H9 (cell line): ENCODE data around the gene CCR2. TPM values are rescaled to one million over a fixed set of nuclear protein-coding genes. Genes with fewer than 3 reads are reported as not detected.

ENCODE experiments used
- DNase-seq: peaks from one replicate; pipeline ENCODE4 v3.0.0-alpha.2; 2017
- H2AFZ ChIP-seq: one replicate; pipeline ENCODE4 v1.6.1; 2013; ENCODE audit warnings: mild to moderate bottlenecking, low read length, control low read depth, moderate library complexity
- H2AK5ac ChIP-seq: 2 replicates; pipeline ENCODE4 v1.6.1; 2013; ENCODE audit warnings: low read length, control low read depth, mixed read lengths; ENCODE audit not compliant: insufficient read length
- H2BK120ac ChIP-seq: one replicate; pipeline ENCODE4 v1.6.1; 2013; ENCODE audit warnings: low read depth, mild to moderate bottlenecking, low read length, control low read depth, inconsistent platforms; ENCODE audit not compliant: poor library complexity, severe bottlenecking
- H2BK12ac ChIP-seq: 2 replicates; pipeline ENCODE4 v1.6.1; 2013; ENCODE audit warnings: low read length, control low read depth, mixed read lengths, low read depth; ENCODE audit not compliant: insufficient read length
- H2BK15ac ChIP-seq: 2 replicates; pipeline ENCODE4 v1.6.1; 2013; ENCODE audit warnings: low read depth, low read length, control low read depth
- H2BK20ac ChIP-seq: one replicate; pipeline ENCODE4 v1.6.1; 2013; ENCODE audit warnings: low read depth, mild to moderate bottlenecking, low read length, control low read depth, inconsistent platforms; ENCODE audit not compliant: poor library complexity, severe bottlenecking
- H2BK5ac ChIP-seq: 2 replicates; pipeline ENCODE4 v1.6.1; 2013; ENCODE audit warnings: low read length, control low read depth, mixed read lengths; ENCODE audit not compliant: insufficient read length
- H3K14ac ChIP-seq: 2 replicates; pipeline ENCODE4 v1.6.1; 2013; ENCODE audit warnings: low read length, control low read depth; ENCODE audit not compliant: insufficient read depth
- H3K18ac ChIP-seq: 2 replicates; pipeline ENCODE4 v1.6.1; 2013; ENCODE audit warnings: low read depth, mild to moderate bottlenecking, mixed read lengths, low read length, control low read depth; ENCODE audit not compliant: insufficient read length
- H3K23ac ChIP-seq: 2 replicates; pipeline ENCODE4 v1.6.1; 2013; ENCODE audit warnings: low read length, control low read depth, mixed read lengths, low read depth; ENCODE audit not compliant: insufficient read length
- H3K23me2 ChIP-seq: 2 replicates; pipeline ENCODE4 v1.6.1; 2013; ENCODE audit warnings: low read depth, mild to moderate bottlenecking, mixed read lengths, low read length, control low read depth; ENCODE audit not compliant: insufficient read length, poor library complexity, severe bottlenecking
- H3K27ac ChIP-seq: 2 replicates; pipeline ENCODE4 v1.5.1; 2013; ENCODE audit warnings: low read length, control low read depth, mixed read lengths, low read depth; ENCODE audit not compliant: insufficient read length
- H3K27me3 ChIP-seq: 2 replicates; pipeline ENCODE4 v1.6.1; 2013; ENCODE audit warnings: low read length, control low read depth, inconsistent platforms; ENCODE audit not compliant: insufficient read depth
- H3K4ac ChIP-seq: 2 replicates; pipeline ENCODE4 v1.6.1; 2013; ENCODE audit warnings: low read depth, mild to moderate bottlenecking, control low read depth, inconsistent platforms, low read length, moderate library complexity
- H3K4me1 ChIP-seq: 2 replicates; pipeline ENCODE4 v1.6.1; 2013; ENCODE audit warnings: low read length, control low read depth, inconsistent platforms; ENCODE audit not compliant: insufficient read depth
- H3K4me2 ChIP-seq: 2 replicates; pipeline ENCODE4 v1.6.1; 2013; ENCODE audit warnings: low read length, control low read depth, mixed read lengths; ENCODE audit not compliant: insufficient read length, insufficient read depth
- H3K56ac ChIP-seq: 2 replicates; pipeline ENCODE4 v1.6.1; 2013; ENCODE audit warnings: low read depth, mild to moderate bottlenecking, mixed read lengths, low read length, control low read depth; ENCODE audit not compliant: insufficient read length
- H3K79me1 ChIP-seq: 2 replicates; pipeline ENCODE4 v1.6.1; 2013; ENCODE audit warnings: low read depth, mild to moderate bottlenecking, moderate library complexity, low read length, control low read depth, inconsistent platforms; ENCODE audit not compliant: insufficient read depth, poor library complexity, severe bottlenecking
- H3K79me2 ChIP-seq: 2 replicates; pipeline ENCODE4 v1.6.1; 2013; ENCODE audit warnings: low read length, control low read depth, inconsistent platforms; ENCODE audit not compliant: insufficient read depth
- H3K9ac ChIP-seq: 2 replicates; pipeline ENCODE4 v1.6.1; 2013; ENCODE audit warnings: low read length, control low read depth, mixed read lengths; ENCODE audit not compliant: insufficient read length; ENCODE audit errors: extremely low read depth
- H3K9me3 ChIP-seq: one replicate; pipeline ENCODE4 v1.6.1; 2013; ENCODE audit warnings: low read depth, low read length, inconsistent platforms; ENCODE audit not compliant: control insufficient read depth
- H3T11ph ChIP-seq: one replicate; pipeline ENCODE4 v1.6.1; 2013; ENCODE audit warnings: mild to moderate bottlenecking, low read length, control low read depth, inconsistent platforms
- H4K20me1 ChIP-seq: one replicate; pipeline ENCODE4 v1.6.1; 2013; ENCODE audit not compliant: control insufficient read depth, insufficient read length, insufficient read depth
- H4K5ac ChIP-seq: 2 replicates; pipeline ENCODE4 v1.6.1; 2013; ENCODE audit warnings: low read depth, mild to moderate bottlenecking, mixed read lengths, low read length, control low read depth; ENCODE audit not compliant: insufficient read length
- H4K8ac ChIP-seq: replicated peaks from 2 replicates; pipeline ENCODE4 v1.6.1; 2013; ENCODE audit warnings: low read length, control low read depth, mixed read lengths, low read depth; ENCODE audit not compliant: insufficient read length
- H4K91ac ChIP-seq: 2 replicates; pipeline ENCODE4 v1.6.1; 2013; ENCODE audit warnings: low read depth, mild to moderate bottlenecking, moderate library complexity, mixed read lengths, low read length, control low read depth; ENCODE audit not compliant: insufficient read length
- H3K27ac Mint-ChIP-seq, 3 experiments: 2 replicates in 2 of 3; 3 replicates in 1 of 3; pipeline ENCODE4 v1.8.0; 2020 to 2021; ENCODE audit warnings: mixed read lengths in 3 of 3, mild to moderate bottlenecking in 1 of 3, moderate library complexity in 1 of 3
- H3K27me3 Mint-ChIP-seq: 2 replicates; pipeline ENCODE4 v1.8.0; 2021; ENCODE audit warnings: low read depth, mild to moderate bottlenecking, moderate library complexity, mixed read lengths
- H3K36me3 Mint-ChIP-seq, 3 experiments: 2 replicates in 2 of 3; 3 replicates in 1 of 3; pipeline ENCODE4 v1.8.0; 2020 to 2021; ENCODE audit warnings: low read depth in 3 of 3, mixed read lengths in 3 of 3; ENCODE audit not compliant: insufficient read depth in 1 of 3
- H3K4me1 Mint-ChIP-seq, 2 experiments: 2 replicates each; pipeline ENCODE4 v1.8.0; 2020; ENCODE audit warnings: mixed read lengths in 2 of 2
- H3K4me3 Mint-ChIP-seq, 2 experiments: 2 replicates in 1 of 2; 3 replicates in 1 of 2; pipeline ENCODE4 v1.8.0; 2020 to 2021; ENCODE audit warnings: mild to moderate bottlenecking in 2 of 2, mixed read lengths in 2 of 2, moderate library complexity in 1 of 2
- H3K9me3 Mint-ChIP-seq, 2 experiments: 2 replicates in 1 of 2; 3 replicates in 1 of 2; pipeline ENCODE4 v1.8.0; 2020; ENCODE audit warnings: mild to moderate bottlenecking in 2 of 2, mixed read lengths in 2 of 2, moderate library complexity in 1 of 2
- WGBS: extraction: QIAGEN DNeasy Blood & Tissue Kit; methylation state at CpG from one replicate; pipeline ENCODE4 v1.1.7; 2013; ENCODE audit warnings: missing lambda C conversion rate, low lambda C conversion rate, mixed read lengths; ENCODE audit not compliant: insufficient read length; ENCODE audit errors: extremely low coverage; 5-methylcytosine and 5-hydroxymethylcytosine counted together
- total RNA-seq: library from RNA; stranded (reverse); gene quantifications from 2 replicates; pipeline ENCODE4 v1.2.1, GENCODE V29; 2021
- TF ChIP-seq, protein P1 (sequence below): fragments of 200-600 bp; sonication (generic); conservative IDR thresholded peaks from 3 replicates; pipeline ENCODE4 v1.8.0; 2021; ENCODE audit warnings: antibody characterized with exemption, mild to moderate bottlenecking

CCR2 gene
- total RNA-seq, 1 experiment from 2014 or later = not detected

DNA sequence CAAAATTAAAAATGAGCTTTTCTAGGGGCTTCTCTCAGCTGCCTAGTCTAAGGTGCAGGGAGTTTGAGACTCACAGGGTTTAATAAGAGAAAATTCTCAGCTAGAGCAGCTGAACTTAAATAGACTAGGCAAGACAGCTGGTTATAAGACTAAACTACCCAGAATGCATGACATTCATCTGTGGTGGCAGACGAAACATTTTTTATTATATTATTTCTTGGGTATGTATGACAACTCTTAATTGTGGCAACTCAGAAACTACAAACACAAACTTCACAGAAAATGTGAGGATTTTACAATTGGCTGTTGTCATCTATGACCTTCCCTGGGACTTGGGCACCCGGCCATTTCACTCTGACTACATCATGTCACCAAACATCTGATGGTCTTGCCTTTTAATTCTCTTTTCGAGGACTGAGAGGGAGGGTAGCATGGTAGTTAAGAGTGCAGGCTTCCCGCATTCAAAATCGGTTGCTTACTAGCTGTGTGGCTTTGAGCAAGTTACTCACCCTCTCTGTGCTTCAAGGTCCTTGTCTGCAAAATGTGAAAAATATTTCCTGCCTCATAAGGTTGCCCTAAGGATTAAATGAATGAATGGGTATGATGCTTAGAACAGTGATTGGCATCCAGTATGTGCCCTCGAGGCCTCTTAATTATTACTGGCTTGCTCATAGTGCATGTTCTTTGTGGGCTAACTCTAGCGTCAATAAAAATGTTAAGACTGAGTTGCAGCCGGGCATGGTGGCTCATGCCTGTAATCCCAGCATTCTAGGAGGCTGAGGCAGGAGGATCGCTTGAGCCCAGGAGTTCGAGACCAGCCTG lies 17.8 kb downstream of the CCR2 start:
- H4K91ac ChIP-seq = no peak overlapping the region
- peaks cover 2% of the 10 kb centered on the region for H3K23me2 ChIP-seq
- H3K27ac ChIP-seq = no peak overlapping the region
- no peak overlapping the region for H2AK5ac ChIP-seq
- H3K9me3 ChIP-seq = no peaks in the 10 kb centered on the region
- no peak overlapping the region for H2BK12ac ChIP-seq
- no CpG with 5 or more reads among the region's 10 CpGs for WGBS
- H2BK15ac ChIP-seq = no peak overlapping the region
- H3K4me1 ChIP-seq = peaks cover 4% of the 10 kb centered on the region
- Mint-ChIP-seq H3K4me3 (no peak overlapping the region), H3K36me3 (no peaks in the 10 kb centered on the region), H3K4me1 (peaks cover 10 to 13% of the 10 kb centered on the region in 2 experiments), H3K27ac (no peak overlapping the region), H3K27me3 (peaks cover 20% of the 10 kb centered on the region), H3K9me3 (no peaks in the 10 kb centered on the region)
- H2BK120ac ChIP-seq = no peak overlapping the region
- H3K79me2 ChIP-seq = no peaks in the 10 kb centered on the region
- H2BK20ac ChIP-seq = no peak overlapping the region
- no peak overlapping the region for H3T11ph ChIP-seq
- no peak overlapping the region for H3K4me2 ChIP-seq
- H3K79me1 ChIP-seq = no peaks in the 10 kb centered on the region
- H3K9ac ChIP-seq = no peak overlapping the region
- no peak overlapping the region for H3K4ac ChIP-seq
- no peak for DNase-seq
- H3K27me3 ChIP-seq = no peaks in the 10 kb centered on the region
- H3K18ac ChIP-seq = no peak overlapping the region
- H3K23ac ChIP-seq = no peak overlapping the region
- no peak overlapping the region for H2AFZ ChIP-seq
- H3K56ac ChIP-seq = no peak overlapping the region
- TF ChIP-seq, protein P1, sequence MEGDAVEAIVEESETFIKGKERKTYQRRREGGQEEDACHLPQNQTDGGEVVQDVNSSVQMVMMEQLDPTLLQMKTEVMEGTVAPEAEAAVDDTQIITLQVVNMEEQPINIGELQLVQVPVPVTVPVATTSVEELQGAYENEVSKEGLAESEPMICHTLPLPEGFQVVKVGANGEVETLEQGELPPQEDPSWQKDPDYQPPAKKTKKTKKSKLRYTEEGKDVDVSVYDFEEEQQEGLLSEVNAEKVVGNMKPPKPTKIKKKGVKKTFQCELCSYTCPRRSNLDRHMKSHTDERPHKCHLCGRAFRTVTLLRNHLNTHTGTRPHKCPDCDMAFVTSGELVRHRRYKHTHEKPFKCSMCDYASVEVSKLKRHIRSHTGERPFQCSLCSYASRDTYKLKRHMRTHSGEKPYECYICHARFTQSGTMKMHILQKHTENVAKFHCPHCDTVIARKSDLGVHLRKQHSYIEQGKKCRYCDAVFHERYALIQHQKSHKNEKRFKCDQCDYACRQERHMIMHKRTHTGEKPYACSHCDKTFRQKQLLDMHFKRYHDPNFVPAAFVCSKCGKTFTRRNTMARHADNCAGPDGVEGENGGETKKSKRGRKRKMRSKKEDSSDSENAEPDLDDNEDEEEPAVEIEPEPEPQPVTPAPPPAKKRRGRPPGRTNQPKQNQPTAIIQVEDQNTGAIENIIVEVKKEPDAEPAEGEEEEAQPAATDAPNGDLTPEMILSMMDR = no peak
- no peak overlapping the region for H4K5ac ChIP-seq
- H4K8ac ChIP-seq = no peak overlapping the region
- no peak overlapping the region for H2BK5ac ChIP-seq
- H3K14ac ChIP-seq = no peak overlapping the region
- H4K20me1 ChIP-seq = no peaks in the 10 kb centered on the region
